Measurements from ENCODE around the gene FLVCR1. TPM values are rescaled to one million over a fixed set of nuclear protein-coding genes. Genes with fewer than 3 reads are reported as not detected.

FLVCR1 gene
- total RNA-seq, 1 experiment from 2014 or later: 67.9 TPM

GRCh38 chr1:212816567-212817278, 41.4 kb upstream of the FLVCR1 start:
- TF ChIP-seq ZNF425 (CRISPR knock-in tag; conservative IDR thresholded peaks at IDR 0.05): no peak
- peak; percentile 75; the same call in 1 of the 2 replicates for TF ChIP-seq GABPB1 (CRISPR knock-in tag; IDR thresholded peaks at IDR 0.05)
- H3K4me1 Mint-ChIP-seq: peaks cover 16% of the 10 kb centered on the region
- no peaks in the 10 kb centered on the region for H3K9me3 Mint-ChIP-seq
- CTCF ChIA-PET: no interaction called here
- ATAC-seq (no peak), DNase-seq (ENCODE audit: low spot score) (no peak)
- H3K36me3 Mint-ChIP-seq: no peaks in the 10 kb centered on the region
- no peaks in the 10 kb centered on the region for H3K27me3 Mint-ChIP-seq (ENCODE audit: low read depth)
- H3K4me3 Mint-ChIP-seq: no peak overlapping the region
- peak overlapping the region; percentile 54 for H3K27ac Mint-ChIP-seq
- POLR2A ChIA-PET: no interaction called here

GRCh38 chr1:212819726-212820125, 38.3 kb upstream of the FLVCR1 start:
- TF ChIP-seq NFE2L1 (CRISPR knock-in tag; IDR thresholded peaks at IDR 0.05) (no peak), ZNF671 (CRISPR knock-in tag; IDR thresholded peaks at IDR 0.05) (no peak), ZNF219 (CRISPR knock-in tag; IDR thresholded peaks at IDR 0.05; ENCODE audit: borderline replicate concordance) (no peak), TCF7 (CRISPR knock-in tag; IDR thresholded peaks at IDR 0.05; ENCODE audit: low read depth) (no peak), IRF2 (CRISPR knock-in tag; IDR thresholded peaks at IDR 0.05; ENCODE audit: borderline replicate concordance, low read depth) (no peak)
- peaks cover 3% of the 10 kb centered on the region for H3K27me3 Mint-ChIP-seq (ENCODE audit: low read depth)
- peaks cover 8% of the 10 kb centered on the region for H3K9me3 Mint-ChIP-seq
- CTCF ChIA-PET: interaction anchor here (0.9 kb wide), 1 partner anchor 14 kb away, joined by 3 read pairs; no protein-coding TSS in a partner anchor
- ATAC-seq: no peak
- no peak overlapping the region for H3K4me3 Mint-ChIP-seq
- POLR2A ChIA-PET: interaction anchor here (0.5 to 0.7 kb wide), 2 partner anchors 24 to 44 kb away, joined by 3 read pairs; no protein-coding TSS in a partner anchor
- no peak for DNase-seq (ENCODE audit: low spot score)
- H3K27ac Mint-ChIP-seq: no peak overlapping the region
- peaks cover 4% of the 10 kb centered on the region for H3K36me3 Mint-ChIP-seq
- H3K4me1 Mint-ChIP-seq: peaks cover 10% of the 10 kb centered on the region

GRCh38 chr1:212820969-212821368, 37.1 kb upstream of the FLVCR1 start:
- no peak for TF ChIP-seq ZNF416 (CRISPR knock-in tag; IDR thresholded peaks at IDR 0.05)
- TF ChIP-seq MAX (CRISPR knock-in tag; IDR thresholded peaks at IDR 0.05): no peak
- no peak for TF ChIP-seq ATF1 (CRISPR knock-in tag; IDR thresholded peaks at IDR 0.05)
- no peak for TF ChIP-seq ATF6 (CRISPR knock-in tag; IDR thresholded peaks at IDR 0.05)
- TF ChIP-seq HMGXB4 (CRISPR knock-in tag; IDR thresholded peaks at IDR 0.05): no peak
- TF ChIP-seq ZBTB21 (CRISPR knock-in tag; IDR thresholded peaks at IDR 0.05; ENCODE audit: borderline replicate concordance): no peak

More at GRCh38 chr1:212820969-212821368, 37.1 kb upstream of the FLVCR1 start:
- Mint-ChIP-seq H3K9me3 (peaks cover 18% of the 10 kb centered on the region), H3K36me3 (peaks cover 14% of the 10 kb centered on the region), H3K4me3 (no peak overlapping the region), H3K27ac (no peak overlapping the region), H3K4me1 (peaks cover 5% of the 10 kb centered on the region), H3K27me3 (ENCODE audit: low read depth) (peaks cover 10% of the 10 kb centered on the region)
- CTCF ChIA-PET: no interaction called here
- ATAC-seq (no peak), DNase-seq (ENCODE audit: low spot score) (no peak)
- POLR2A ChIA-PET: no interaction called here
